Measurements from ENCODE around the gene PRR20G.

Gene PRR20G

GRCh38 chr3:127275287-127275781 lies 12.5 kb downstream of the PRR20G start:
- ChIA-PET POLR2A (no interaction called here), CTCF (no interaction called here)
- Histone ChIP-seq H3K4me1 (ENCODE audit: control insufficient read depth, insufficient read depth, low read length) (no peaks in the 10 kb centered on the region), H3K4me3 (ENCODE audit: low read depth, low read length) (no peak overlapping the region), H3K27ac (ENCODE audit: extremely low read depth, low read depth, low read length) (no peak overlapping the region), H3K36me3 (ENCODE audit: control insufficient read depth in 2 of 2, insufficient read depth in 1 of 2, low read length in 2 of 2) (no peaks in the 10 kb centered on the region), H3K9me3 (ENCODE audit: control insufficient read depth, insufficient read depth, low read depth, low read length) (no peaks in the 10 kb centered on the region)
- TF ChIP-seq, protein P1, sequence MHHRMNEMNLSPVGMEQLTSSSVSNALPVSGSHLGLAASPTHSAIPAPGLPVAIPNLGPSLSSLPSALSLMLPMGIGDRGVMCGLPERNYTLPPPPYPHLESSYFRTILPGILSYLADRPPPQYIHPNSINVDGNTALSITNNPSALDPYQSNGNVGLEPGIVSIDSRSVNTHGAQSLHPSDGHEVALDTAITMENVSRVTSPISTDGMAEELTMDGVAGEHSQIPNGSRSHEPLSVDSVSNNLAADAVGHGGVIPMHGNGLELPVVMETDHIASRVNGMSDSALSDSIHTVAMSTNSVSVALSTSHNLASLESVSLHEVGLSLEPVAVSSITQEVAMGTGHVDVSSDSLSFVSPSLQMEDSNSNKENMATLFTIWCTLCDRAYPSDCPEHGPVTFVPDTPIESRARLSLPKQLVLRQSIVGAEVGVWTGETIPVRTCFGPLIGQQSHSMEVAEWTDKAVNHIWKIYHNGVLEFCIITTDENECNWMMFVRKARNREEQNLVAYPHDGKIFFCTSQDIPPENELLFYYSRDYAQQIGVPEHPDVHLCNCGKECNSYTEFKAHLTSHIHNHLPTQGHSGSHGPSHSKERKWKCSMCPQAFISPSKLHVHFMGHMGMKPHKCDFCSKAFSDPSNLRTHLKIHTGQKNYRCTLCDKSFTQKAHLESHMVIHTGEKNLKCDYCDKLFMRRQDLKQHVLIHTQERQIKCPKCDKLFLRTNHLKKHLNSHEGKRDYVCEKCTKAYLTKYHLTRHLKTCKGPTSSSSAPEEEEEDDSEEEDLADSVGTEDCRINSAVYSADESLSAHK (tag by site-specific recombination; IDR thresholded peaks at IDR 0.05): no peak
- TF ChIP-seq PRDM1 (tag by site-specific recombination; IDR thresholded peaks at IDR 0.05): no peak

- TF ChIP-seq, protein P2, sequence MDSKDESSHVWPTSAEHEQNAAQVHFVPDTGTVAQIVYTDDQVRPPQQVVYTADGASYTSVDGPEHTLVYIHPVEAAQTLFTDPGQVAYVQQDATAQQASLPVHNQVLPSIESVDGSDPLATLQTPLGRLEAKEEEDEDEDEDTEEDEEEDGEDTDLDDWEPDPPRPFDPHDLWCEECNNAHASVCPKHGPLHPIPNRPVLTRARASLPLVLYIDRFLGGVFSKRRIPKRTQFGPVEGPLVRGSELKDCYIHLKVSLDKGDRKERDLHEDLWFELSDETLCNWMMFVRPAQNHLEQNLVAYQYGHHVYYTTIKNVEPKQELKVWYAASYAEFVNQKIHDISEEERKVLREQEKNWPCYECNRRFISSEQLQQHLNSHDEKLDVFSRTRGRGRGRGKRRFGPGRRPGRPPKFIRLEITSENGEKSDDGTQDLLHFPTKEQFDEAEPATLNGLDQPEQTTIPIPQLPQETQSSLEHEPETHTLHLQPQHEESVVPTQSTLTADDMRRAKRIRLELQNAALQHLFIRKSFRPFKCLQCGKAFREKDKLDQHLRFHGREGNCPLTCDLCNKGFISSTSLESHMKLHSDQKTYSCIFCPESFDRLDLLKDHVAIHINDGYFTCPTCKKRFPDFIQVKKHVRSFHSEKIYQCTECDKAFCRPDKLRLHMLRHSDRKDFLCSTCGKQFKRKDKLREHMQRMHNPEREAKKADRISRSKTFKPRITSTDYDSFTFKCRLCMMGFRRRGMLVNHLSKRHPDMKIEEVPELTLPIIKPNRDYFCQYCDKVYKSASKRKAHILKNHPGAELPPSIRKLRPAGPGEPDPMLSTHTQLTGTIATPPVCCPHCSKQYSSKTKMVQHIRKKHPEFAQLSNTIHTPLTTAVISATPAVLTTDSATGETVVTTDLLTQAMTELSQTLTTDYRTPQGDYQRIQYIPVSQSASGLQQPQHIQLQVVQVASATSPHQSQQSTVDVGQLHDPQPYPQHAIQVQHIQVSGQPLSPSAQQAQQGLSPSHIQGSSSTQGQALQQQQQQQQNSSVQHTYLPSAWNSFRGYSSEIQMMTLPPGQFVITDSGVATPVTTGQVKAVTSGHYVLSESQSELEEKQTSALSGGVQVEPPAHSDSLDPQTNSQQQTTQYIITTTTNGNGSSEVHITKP (tag by site-specific recombination; IDR thresholded peaks at IDR 0.05): no peak
- no peak for TF ChIP-seq PRDM1 (tag by site-specific recombination; IDR thresholded peaks at IDR 0.05)
- no peak for TF ChIP-seq ELK4 (IDR thresholded peaks at IDR 0.05; ENCODE audit: borderline replicate concordance, low read depth, low read length)
- TF ChIP-seq ZNF391 (tag by site-specific recombination; IDR thresholded peaks at IDR 0.05; ENCODE audit: borderline replicate concordance, low read depth): no peak
- TF ChIP-seq ZNF785 (tag by site-specific recombination; IDR thresholded peaks at IDR 0.05): no peak
- TF ChIP-seq ZNF16 (tag by site-specific recombination; IDR thresholded peaks at IDR 0.05; ENCODE audit: low read depth): no peak
- TF ChIP-seq ZNF843 (tag by site-specific recombination; IDR thresholded peaks at IDR 0.05): no peak
- TF ChIP-seq, protein P3, sequence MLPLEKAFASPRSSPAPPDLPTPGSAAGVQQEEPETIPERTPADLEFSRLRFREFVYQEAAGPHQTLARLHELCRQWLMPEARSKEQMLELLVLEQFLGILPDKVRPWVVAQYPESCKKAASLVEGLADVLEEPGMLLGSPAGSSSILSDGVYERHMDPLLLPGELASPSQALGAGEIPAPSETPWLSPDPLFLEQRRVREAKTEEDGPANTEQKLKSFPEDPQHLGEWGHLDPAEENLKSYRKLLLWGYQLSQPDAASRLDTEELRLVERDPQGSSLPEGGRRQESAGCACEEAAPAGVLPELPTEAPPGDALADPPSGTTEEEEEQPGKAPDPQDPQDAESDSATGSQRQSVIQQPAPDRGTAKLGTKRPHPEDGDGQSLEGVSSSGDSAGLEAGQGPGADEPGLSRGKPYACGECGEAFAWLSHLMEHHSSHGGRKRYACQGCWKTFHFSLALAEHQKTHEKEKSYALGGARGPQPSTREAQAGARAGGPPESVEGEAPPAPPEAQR (tag by site-specific recombination; IDR thresholded peaks at IDR 0.05): no peak
- TF ChIP-seq ZNF350 (tag by site-specific recombination; IDR thresholded peaks at IDR 0.05): no peak
- TF ChIP-seq ZNF155 (tag by site-specific recombination; IDR thresholded peaks at IDR 0.05): no peak
- TF ChIP-seq ZNF658 (tag by site-specific recombination; IDR thresholded peaks at IDR 0.05): no peak
- TF ChIP-seq, protein P4, sequence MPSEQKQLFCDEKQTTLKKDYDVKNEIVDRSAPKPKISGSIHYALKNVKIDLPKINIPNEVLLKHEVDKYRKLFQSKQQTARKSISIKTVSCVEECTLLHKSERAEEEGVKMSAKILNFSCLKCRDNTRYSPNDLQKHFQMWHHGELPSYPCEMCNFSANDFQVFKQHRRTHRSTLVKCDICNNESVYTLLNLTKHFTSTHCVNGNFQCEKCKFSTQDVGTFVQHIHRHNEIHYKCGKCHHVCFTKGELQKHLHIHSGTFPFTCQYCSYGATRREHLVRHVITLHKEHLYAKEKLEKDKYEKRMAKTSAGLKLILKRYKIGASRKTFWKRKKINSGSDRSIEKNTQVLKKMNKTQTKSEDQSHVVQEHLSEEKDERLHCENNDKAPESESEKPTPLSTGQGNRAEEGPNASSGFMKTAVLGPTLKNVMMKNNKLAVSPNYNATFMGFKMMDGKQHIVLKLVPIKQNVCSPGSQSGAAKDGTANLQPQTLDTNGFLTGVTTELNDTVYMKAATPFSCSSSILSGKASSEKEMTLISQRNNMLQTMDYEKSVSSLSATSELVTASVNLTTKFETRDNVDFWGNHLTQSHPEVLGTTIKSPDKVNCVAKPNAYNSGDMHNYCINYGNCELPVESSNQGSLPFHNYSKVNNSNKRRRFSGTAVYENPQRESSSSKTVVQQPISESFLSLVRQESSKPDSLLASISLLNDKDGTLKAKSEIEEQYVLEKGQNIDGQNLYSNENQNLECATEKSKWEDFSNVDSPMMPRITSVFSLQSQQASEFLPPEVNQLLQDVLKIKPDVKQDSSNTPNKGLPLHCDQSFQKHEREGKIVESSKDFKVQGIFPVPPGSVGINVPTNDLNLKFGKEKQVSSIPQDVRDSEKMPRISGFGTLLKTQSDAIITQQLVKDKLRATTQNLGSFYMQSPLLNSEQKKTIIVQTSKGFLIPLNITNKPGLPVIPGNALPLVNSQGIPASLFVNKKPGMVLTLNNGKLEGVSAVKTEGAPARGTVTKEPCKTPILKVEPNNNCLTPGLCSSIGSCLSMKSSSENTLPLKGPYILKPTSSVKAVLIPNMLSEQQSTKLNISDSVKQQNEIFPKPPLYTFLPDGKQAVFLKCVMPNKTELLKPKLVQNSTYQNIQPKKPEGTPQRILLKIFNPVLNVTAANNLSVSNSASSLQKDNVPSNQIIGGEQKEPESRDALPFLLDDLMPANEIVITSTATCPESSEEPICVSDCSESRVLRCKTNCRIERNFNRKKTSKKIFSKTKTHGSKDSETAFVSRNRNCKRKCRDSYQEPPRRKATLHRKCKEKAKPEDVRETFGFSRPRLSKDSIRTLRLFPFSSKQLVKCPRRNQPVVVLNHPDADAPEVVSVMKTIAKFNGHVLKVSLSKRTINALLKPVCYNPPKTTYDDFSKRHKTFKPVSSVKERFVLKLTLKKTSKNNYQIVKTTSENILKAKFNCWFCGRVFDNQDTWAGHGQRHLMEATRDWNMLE (tag by site-specific recombination; conservative IDR thresholded peaks at IDR 0.05; ENCODE audit: low read depth): no peak
- TF ChIP-seq, protein P5, sequence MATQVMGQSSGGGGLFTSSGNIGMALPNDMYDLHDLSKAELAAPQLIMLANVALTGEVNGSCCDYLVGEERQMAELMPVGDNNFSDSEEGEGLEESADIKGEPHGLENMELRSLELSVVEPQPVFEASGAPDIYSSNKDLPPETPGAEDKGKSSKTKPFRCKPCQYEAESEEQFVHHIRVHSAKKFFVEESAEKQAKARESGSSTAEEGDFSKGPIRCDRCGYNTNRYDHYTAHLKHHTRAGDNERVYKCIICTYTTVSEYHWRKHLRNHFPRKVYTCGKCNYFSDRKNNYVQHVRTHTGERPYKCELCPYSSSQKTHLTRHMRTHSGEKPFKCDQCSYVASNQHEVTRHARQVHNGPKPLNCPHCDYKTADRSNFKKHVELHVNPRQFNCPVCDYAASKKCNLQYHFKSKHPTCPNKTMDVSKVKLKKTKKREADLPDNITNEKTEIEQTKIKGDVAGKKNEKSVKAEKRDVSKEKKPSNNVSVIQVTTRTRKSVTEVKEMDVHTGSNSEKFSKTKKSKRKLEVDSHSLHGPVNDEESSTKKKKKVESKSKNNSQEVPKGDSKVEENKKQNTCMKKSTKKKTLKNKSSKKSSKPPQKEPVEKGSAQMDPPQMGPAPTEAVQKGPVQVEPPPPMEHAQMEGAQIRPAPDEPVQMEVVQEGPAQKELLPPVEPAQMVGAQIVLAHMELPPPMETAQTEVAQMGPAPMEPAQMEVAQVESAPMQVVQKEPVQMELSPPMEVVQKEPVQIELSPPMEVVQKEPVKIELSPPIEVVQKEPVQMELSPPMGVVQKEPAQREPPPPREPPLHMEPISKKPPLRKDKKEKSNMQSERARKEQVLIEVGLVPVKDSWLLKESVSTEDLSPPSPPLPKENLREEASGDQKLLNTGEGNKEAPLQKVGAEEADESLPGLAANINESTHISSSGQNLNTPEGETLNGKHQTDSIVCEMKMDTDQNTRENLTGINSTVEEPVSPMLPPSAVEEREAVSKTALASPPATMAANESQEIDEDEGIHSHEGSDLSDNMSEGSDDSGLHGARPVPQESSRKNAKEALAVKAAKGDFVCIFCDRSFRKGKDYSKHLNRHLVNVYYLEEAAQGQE (tag by site-specific recombination; IDR thresholded peaks at IDR 0.05): no peak
- TF ChIP-seq ZNF677 (tag by site-specific recombination; IDR thresholded peaks at IDR 0.05): no peak
- no peak for TF ChIP-seq MEIS1 (CRISPR knock-in tag; IDR thresholded peaks at IDR 0.05; ENCODE audit: borderline replicate concordance)
- no peak overlapping the region for H3K27ac ChIP-seq (ENCODE audit: extremely low read depth, low read depth, low read length)
- no peak overlapping the region for H3K4me3 ChIP-seq (ENCODE audit: low read depth, low read length)
- CTCF ChIA-PET: no interaction called here
- no peaks in the 10 kb centered on the region for H3K9me3 ChIP-seq (ENCODE audit: control insufficient read depth, insufficient read depth, low read depth, low read length)
- POLR2A ChIA-PET: no interaction called here
- no peaks in the 10 kb centered on the region for H3K36me3 ChIP-seq (ENCODE audit: control insufficient read depth in 2 of 2, insufficient read depth in 1 of 2, low read length in 2 of 2)
- H3K4me1 ChIP-seq (ENCODE audit: control insufficient read depth, insufficient read depth, low read length): no peaks in the 10 kb centered on the region
Observed at GRCh38 chr3:127274200-127274760, 13.6 kb downstream of the PRR20G start.
